ENCODE measurements around the gene PTGIS. TPM values are rescaled to one million over a fixed set of nuclear protein-coding genes. Genes with fewer than 3 reads are reported as not detected.

The PTGIS gene
- total RNA-seq, 1 donor from 2014 or later, result 26.9 TPM

DNA sequence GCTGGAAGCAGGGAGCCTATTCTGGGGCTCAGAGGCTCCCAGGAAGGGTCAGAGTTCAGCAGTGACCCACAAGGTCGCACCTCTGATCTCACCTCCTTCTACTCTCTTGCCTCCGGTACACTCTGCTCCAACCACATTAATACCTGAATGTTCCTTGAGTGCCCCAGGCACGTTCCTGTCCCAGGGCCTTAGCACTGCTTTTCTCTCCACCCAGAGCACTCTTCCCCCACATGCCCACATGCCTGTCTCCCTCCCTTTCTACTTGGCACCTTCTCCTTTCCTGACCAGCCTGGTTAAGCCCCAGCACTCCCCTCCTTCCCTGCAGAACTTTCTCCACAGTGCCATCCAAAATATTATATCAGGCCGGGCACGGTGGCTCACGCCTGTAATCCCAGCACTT is 98.9 kb downstream of the PTGIS start:
- DNase-seq (no peak), ATAC-seq (ENCODE audit: poor library complexity) (no peak)
- intact Hi-C loops (cut with DNase I), result no loop called here

DNA sequence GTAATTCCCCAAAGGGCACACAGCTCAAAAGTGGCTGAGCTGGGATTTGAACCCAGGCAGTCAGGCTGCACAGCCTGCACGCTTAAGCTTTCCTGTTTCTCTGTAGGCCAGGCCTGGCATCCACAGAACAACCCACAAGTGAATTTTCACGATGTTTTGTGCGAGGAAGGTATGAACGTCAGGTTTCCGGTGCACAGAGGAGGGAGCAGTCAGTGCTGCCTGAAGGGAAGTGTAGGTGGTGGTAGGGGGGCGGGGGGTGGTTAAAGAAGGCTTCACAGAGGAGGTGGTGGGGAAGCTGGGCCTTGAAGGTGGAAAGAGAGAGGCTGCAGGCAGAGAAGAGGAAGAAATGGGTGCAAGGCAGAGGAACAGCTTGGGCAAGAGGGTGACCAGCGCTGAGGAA is 99.5 kb downstream of the PTGIS start:
- ATAC-seq (ENCODE audit: poor library complexity) (no peak), DNase-seq (no peak)
- intact Hi-C loops (cut with DNase I), result no loop called here

DNA sequence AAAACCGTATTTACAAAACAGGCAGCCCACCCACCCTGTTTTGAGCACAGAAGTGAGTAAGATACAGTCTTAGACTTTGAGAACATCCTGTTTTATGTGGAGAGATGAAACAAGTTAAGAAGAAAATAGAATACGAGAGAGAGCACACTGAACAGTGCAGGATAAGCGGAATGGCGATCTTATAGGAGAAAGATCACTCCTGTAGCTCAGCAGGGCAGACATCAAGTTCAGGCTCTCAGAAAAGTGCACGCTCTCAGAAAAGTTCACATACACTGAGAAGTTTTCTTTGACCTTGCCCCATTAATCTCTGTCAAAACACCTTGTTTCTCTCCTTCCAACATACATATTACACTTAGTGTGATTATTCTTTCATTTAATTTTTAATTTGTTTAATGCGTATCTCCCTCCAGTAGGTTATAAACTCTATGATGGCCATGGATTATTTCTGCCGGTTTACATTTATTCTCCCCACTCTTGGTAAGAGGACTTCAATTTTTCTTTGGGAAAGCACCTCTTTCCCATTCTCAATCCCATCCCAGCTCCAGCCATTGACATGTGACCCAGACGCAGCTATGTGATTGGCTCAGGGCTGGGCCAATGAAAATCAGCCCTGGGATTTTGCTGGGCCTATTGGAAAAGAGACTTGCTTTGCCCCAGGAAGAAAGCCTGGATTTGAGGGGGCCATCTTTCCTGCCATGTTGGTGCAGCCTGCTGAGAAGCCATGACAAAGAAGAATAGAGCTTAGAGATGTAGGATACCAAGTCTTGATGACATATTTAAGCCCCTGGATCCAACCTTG is 101.6 kb downstream of the PTGIS start:
- DNase-seq (no peak), ATAC-seq (ENCODE audit: poor library complexity) (no peak)
- intact Hi-C loops (cut with DNase I), result no loop called here

DNA sequence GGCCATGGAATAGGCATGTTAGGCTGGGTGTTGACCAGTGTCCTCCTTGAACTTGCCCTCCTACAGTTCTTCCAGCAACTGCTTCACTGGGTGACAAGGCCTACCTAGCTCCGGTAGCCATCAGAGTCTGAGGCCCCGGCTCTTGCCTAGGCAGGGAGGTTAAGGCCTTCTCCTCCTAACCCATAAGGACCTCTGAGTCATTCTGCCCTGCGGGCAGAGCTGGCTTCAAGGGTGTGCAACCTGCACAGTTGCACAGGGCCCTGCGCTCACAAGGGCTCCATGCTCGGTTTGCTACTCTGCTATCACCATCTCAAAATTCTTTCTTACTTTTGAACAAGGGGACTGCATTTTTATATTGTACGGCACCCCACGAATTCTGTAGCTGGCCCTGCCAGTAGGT is 103.4 kb downstream of the PTGIS start:
- no peak for ATAC-seq (ENCODE audit: poor library complexity)
- no peak for DNase-seq
- intact Hi-C loops (cut with DNase I), result no loop called here

DNA sequence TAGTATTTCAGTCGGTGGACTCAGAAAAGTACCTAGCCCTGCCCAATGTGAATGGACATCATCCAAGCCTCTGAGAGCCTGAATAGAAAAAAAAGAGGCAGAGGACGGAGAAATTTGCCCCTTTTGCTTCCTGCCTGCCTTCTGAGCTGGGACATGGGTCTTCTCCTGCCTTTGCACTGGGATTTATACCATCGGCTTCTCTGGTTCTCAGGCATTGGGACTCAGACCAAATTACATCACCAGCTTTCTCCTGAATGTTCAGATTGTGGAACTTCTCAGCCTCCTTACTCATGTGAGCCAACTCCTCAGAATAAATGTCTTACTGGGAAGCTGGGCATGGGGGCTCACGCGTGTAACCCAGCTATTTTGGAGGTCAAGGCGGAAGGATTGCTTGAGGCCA is 105.3 kb downstream of the PTGIS start:
- ATAC-seq (ENCODE audit: poor library complexity) (no peak), DNase-seq (no peak)
- intact Hi-C loops (cut with DNase I), result no loop called here

DNA sequence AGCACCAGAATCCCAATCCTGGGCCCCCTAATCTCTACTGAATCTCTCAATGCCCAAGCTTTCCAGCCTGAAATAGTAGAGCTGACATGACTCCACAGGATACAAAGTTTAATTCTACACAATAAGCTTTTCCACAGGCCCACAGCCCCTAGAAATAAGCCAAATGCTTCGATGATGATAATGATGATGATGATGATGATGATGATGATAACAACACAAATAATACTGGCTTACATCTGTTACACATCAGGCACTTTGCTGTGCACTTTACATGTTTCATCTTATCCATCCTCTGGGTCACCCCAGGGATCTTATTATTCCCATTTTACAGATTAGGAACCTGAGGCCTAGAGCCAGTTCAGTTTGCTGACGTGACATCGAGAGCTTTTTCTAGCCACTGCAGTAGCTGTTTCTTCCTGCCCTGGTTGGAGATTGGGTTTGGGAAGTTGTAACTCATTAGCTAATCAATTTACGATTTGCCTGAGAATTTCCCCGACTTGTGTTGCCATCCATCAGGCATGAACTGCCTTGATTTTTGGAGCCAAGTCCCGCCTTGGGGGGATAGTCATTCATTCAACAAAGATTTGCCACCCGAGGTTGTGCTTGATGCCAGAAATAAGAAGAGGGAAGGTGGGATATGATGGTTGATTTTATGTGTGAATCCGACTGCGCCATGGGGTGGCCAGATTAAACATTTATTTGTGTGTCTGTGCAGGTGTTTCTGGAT is 105.9 kb downstream of the PTGIS start:
- intact Hi-C loops (cut with DNase I), result no loop called here
- ATAC-seq (ENCODE audit: poor library complexity), result no peak

DNA sequence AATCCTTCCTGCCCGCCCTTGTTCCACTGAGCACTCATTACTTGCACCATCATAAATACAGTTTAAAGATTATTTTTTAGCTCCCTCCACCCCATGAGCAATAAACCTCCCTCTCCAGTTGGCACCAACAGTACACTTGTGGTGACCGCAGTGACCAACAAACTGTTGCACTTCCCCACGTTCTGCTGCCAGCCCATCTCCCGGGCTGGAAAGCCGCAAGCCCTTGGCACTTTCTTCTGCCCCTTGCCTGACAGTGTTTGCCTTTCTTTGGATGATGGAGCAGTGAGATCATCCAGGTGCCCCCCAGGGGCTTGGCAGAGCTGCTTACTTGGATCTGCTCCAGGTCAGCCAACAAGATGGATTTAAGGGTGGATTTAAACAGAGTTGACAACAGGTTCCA is 107.0 kb downstream of the PTGIS start:
- DNase-seq, result no peak
- no peak for ATAC-seq (ENCODE audit: poor library complexity)
- intact Hi-C loops (cut with DNase I), result no loop called here

More for the DNA sequence above, 105.9 kb downstream of the PTGIS start:
- no peak for DNase-seq

DNA sequence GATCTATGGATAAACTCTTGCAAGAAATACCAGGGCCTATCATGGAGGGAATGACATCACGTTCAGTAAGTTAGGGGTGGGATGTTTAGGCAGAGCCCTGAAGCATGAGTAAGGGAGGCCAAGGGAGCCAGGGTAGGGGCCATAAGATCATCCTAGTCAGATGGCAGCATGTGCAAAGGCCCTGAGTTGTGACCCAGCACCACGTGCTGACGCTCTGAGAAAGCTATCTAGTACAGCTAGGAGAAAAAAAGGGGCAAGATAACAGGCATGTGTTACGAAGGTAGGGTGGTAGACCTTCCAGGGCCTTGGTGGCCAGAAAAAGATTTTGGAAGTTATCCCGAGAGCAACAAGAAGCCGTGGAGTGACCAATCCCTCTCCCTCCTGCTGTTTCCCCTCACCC is 107.8 kb downstream of the PTGIS start:
- no peak for DNase-seq
- ATAC-seq (ENCODE audit: poor library complexity), result no peak
- intact Hi-C loops (cut with DNase I), result no loop called here

DNA sequence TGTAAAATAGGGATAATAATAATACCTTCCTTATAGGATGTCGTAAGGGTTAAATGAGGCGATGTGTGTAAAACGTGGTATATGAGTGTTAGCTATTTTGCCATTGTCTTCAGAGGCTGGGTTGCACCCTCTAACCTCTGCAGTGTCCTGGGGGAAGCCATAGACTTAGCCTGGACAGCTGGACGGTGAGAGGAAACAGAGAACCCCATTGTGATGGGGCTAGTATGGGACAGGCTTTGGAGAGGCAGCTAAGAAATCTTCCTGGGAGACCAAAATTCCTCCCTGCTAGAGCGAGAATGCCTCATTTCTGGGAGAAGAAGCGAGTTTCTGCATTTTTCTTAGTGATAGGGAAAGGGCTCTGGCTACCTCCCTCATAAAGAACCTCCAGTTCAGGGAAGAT is 108.3 kb downstream of the PTGIS start:
- no peak for ATAC-seq (ENCODE audit: poor library complexity)
- intact Hi-C loops (cut with DNase I), result no loop called here
- no peak for DNase-seq

DNA sequence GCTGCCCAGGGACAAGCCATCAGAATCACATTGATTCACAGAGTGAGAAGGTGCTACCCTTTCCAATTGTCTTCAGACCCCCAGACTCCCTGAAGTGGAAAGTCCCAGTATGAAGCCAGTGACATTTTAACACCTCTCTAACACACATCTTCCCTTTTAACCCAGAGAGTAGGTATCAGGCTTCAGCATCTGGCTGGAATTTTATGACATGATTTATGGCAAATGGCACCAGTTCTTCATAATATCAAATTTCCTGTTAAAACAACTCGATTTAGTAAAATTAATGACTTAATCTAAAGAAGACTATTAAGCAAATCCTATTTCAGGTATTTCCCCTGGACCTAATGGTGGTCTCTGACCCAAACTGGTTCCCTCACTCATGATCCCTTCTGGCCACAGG is 110.5 kb downstream of the PTGIS start:
- DNase-seq (no peak), ATAC-seq (ENCODE audit: poor library complexity) (no peak)
- intact Hi-C loops (cut with DNase I), result no loop called here

DNA sequence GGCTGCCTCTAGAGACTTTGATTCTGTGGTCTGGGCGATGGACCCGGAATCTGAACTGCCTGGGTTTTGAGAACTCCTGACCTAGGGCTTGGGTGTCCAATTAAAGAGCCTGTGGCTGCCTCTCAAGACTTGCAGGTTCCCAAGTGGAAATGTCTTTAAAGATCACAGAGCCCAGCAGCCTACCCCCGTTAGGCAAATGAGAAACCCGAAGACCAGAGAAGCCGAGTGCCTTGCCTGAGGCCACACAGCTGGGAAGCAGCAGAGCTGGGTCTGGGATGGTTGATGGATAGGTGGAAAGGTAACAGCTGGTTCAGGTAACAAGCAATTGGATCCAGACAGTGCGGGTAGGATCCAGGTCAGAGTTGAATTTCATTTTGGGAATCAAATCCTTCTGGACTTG is 111.3 kb downstream of the PTGIS start:
- DNase-seq (no peak), ATAC-seq (ENCODE audit: poor library complexity) (no peak)
- intact Hi-C loops (cut with DNase I), result no loop called here

DNA sequence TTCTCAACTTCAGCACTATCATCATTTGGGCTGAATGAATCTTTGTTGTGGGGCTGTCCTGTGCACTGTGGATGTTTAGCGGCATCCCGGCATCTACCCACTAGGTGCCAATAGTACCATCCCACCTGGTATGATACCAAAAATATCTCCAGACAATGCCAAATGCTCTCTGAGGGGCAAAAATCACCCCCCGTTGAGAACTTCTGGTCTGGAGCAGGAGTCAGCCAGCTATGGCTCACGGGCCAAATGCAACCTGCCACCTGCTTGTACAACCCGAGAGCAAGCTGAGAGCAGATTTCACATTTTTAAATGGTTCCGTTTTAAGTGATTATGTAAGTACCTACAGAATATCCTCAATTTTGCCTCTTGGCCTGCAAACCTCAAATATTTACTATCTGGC is 112.2 kb downstream of the PTGIS start:
- DNase-seq, result no peak
- intact Hi-C loops (cut with DNase I), result no loop called here
- ATAC-seq (ENCODE audit: poor library complexity), result no peak

Other genes with a start within 250 kb of the PTGIS start
- gene KCNB1, start 85.5 kb downstream of the PTGIS start, total RNA-seq, result 1.1 TPM
- 39.6 TPM for gene B4GALT5, start 145.7 kb upstream of the PTGIS start, total RNA-seq
- gene SLC9A8, start 244.7 kb upstream of the PTGIS start, total RNA-seq, result 5.1 TPM